Mucosa of stomach (tissue), 1 donor: ENCODE data around the gene JHY.

Experiments
- H3K27me3 ChIP-seq: one replicate; pipeline ENCODE4 v1.7.0; 2013; ENCODE audit warnings: mild to moderate bottlenecking, low read length; ENCODE audit not compliant: control insufficient read depth, insufficient read depth
- H3K36me3 ChIP-seq: one replicate; pipeline ENCODE4 v1.7.0; 2013; ENCODE audit warnings: low read length; ENCODE audit not compliant: control insufficient read depth, insufficient read depth
- H3K4me1 ChIP-seq: one replicate; pipeline ENCODE4 v1.7.0; 2013; ENCODE audit warnings: mild to moderate bottlenecking, low read length; ENCODE audit not compliant: control insufficient read depth, insufficient read depth
- H3K4me3 ChIP-seq: one replicate; pipeline ENCODE4 v1.7.0; 2013; ENCODE audit warnings: low read length
- H3K9ac ChIP-seq: one replicate; pipeline ENCODE4 v1.7.0; 2013; ENCODE audit warnings: mild to moderate bottlenecking, low read length, moderate library complexity
- H3K9me3 ChIP-seq: one replicate; pipeline ENCODE4 v1.7.0; 2013; ENCODE audit warnings: mild to moderate bottlenecking, low read length, moderate library complexity; ENCODE audit not compliant: control insufficient read depth
- donor health status: Pancreatic carcinoma.

The JHY gene

DNA sequence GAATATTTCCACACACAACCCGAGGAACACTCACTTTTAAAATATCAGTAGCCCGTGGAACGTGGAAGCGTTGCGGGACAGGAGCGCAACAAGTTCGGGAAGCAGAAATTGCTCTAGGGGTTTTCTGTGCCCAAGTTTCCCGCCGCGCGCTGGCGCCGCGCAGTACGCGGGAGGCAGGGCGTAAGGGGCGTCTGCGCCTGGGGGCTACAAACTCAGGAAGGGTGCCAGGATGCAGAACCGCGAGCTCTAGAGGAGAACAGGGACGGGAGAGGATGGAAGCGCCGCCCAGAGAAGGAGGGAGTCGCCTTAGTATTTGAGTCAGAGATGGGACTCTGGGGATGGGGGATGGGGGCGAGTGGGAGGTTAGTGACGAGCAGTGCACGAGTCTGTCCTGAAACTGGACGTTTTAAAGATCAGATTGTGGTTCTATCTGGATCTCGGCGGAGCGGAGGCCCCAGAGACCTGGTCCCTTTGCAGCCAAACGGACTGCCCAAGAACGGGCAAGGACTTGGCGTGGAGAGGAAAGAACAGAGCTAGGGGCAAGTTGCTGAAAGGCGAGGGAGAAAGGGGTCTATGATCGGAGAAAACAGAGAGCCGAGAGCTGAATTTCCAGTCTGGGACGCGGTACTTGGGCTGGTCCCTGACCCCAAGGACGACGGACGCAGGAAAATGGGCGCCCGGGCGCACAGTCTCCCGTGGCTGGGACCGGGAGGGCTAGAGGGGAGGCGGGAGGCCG, 94.3 kb downstream of the JHY start:
- Histone ChIP-seq H3K4me1 (no peaks in the 10 kb centered on the region), H3K27me3 (peaks cover 73% of the 10 kb centered on the region), H3K4me3 (no peak overlapping the region), H3K9me3 (no peaks in the 10 kb centered on the region), H3K36me3 (no peaks in the 10 kb centered on the region), H3K9ac (no peak overlapping the region)

DNA sequence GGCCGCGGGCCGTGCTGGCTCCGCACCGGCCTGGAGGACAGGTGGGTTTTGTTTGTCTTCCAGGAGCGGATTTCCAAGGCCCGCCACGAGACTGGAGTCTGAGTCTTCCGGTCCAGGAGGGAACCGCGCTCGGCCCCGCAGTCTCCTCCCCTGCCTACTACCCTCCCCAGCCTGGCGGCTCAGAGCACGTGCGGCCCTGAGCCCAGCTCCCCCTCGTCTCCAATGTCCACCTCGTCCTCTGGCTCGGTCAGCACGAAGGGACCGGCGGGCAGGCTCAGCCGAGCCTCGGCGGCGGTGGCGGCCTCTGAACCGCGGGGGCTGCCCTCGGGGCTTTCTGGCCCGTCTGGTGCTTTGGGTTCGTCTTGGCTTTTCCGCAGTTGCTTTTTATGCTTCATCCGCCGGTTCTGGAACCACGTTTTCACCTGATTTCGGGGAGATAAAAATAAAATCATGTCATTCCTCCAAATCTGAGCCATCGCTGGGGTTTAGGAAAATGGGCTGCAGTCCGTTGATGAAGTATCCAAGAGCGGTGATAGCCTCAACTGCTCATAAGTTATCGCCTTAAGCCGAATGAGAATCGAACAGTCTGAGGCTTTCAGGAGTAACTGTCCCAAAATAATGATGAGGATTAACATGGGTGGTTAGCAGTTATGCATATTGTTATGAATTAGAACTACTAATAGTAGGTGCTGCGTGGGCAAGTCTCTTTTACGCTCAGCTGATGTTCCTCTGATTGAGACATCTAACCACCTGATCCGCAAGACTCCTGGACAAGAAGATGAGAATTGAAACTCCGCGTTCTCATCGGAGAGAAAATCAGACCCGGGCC, 95.1 kb downstream of the JHY start:
- Histone ChIP-seq H3K9ac (no peak overlapping the region), H3K4me1 (no peaks in the 10 kb centered on the region), H3K36me3 (no peaks in the 10 kb centered on the region), H3K4me3 (no peak overlapping the region), H3K9me3 (no peaks in the 10 kb centered on the region), H3K27me3 (peaks cover 81% of the 10 kb centered on the region)

DNA sequence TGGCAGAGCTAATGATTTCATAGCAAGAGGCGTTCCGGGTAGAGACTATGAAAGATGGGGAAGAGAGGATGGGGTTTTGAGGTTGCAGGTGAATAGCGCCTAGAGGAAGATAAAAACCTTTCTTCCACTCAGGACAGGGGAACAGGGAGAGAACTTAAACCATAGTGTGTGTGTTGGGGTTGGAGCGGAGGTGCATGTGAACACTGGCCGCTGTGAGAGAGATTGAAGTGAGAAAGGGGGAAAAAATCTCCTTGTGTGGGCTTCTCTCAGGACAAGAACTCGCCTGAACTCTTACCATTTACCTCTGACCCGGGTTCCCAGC, 95.7 kb downstream of the JHY start:
- Histone ChIP-seq H3K4me3 (no peak overlapping the region), H3K9me3 (no peaks in the 10 kb centered on the region), H3K27me3 (peaks cover 87% of the 10 kb centered on the region), H3K9ac (no peak overlapping the region), H3K36me3 (no peaks in the 10 kb centered on the region), H3K4me1 (no peaks in the 10 kb centered on the region)

DNA sequence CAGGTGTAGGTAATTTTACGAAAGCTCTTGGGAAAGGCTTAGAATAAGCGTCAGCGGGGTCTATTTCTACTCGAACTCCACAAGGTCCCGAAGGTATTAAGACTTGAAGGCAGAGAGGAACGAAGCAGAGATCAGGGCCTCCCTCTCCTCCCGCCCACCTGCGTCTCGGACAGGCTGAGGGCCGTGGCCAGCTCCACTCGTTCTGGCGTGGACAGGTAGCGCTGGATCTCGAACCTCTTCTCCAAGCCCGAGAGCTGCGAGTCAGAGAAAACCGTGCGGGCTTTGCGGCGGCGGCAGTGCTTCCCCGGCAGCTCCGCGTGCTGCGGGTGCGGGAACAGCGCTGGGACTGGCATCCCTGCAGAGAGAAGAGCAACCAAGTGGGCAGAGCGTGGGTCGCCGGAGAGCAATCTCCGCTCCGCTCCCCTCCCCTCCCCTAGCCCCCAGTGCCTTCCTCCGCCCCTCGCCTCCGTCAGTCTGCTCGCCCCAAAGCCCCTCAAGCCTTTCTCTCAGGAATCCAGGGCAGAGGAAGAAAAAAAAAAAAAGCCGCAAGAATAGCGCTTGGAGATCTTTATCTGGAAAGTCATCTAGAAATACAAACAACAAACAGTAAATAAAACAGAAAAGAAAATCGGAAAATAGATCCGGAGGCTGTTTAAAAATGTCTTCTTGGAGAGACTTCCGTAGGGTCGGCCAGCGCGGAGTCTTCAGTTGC, 96.7 kb downstream of the JHY start:
- Histone ChIP-seq H3K36me3 (no peaks in the 10 kb centered on the region), H3K9me3 (no peaks in the 10 kb centered on the region), H3K9ac (no peak overlapping the region), H3K27me3 (peaks cover 96% of the 10 kb centered on the region), H3K4me3 (no peak overlapping the region), H3K4me1 (no peaks in the 10 kb centered on the region)

DNA sequence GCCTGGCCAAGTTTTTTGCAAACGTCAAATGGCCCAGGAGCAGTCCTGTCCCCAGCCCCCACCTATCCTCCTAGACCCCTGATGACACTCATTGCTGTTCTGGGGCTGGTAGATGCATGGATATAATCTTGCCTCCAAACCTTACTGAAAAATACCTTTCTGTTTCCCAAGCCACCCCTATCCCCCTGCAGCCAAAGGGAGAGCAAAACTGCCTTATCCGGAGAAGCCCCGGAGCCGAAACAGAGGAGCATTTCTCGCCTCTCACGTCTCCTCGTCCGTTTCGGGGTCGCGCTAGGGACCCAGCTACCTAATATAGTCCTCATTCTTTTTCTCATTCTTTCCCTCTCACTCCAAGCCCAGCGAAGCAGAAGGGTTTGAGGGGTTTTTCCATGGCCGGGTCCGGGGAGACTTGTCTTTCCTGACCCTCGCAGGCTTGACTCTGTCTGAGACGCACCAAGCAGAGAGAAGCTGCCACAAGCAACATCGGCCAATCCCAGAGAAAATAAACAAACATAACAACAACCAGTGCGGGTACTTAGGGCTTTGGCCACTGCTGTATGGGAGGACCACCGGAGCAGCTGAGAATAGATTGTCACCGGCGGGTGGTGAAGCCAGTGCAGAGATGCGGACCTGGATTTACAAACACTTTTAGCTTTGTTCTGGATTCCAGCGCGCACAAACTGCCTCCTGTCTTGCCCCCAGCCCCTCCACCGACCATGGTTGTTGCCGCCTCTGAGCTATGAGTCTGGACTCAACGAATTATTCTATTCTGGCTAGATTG, 97.4 kb downstream of the JHY start:
- Histone ChIP-seq H3K36me3 (no peaks in the 10 kb centered on the region), H3K27me3 (peaks cover 99% of the 10 kb centered on the region), H3K9me3 (no peaks in the 10 kb centered on the region), H3K4me3 (no peak overlapping the region), H3K9ac (no peak overlapping the region), H3K4me1 (no peaks in the 10 kb centered on the region)

DNA sequence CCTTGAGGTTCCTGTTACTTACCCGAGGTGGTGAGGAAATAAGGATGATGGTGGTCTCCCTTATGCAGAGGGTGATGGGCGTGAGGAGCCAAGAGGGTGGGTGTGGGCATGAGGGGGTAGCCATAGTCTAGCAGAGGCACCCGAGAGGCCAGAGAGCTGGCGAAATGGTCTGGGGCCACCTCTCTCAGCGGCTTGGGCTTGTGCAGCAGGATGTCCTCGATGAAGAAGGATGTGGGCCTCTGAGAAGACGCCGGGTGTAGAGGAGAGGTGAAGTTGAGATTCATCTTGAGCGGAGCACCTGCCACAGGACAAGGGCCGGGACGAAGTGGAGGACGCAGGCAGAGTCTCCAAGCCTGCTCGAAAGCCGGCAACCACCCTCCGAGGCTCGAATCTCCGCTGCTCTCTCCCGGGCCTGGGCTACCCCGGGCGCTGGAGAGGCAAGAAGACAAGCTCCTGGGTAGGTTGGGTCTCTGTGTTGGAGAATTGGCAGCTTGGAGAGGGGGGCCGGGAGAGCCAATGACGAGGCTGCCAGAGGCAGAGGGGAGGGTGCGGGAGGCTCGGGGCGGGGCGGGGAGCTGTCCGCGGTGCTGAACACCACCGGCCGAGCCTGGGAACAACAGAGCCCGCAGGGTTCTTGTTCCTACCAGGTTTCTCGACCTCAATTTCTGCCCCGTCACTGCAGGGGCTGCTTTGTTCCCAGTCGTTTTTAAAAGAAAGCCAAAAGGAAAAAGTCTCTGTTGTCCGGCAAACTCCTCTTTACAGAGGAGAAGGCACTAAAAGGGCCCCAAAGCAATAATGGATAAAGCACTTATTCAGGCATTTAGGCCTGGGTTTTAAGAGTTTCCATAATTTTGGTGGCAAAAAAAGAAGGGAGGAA, 99.1 kb downstream of the JHY start, which contains the start of gene BSX:
Gene BSX (minus strand): TSS at position 447 of the 877 bp plus-strand sequence. CDS start 163 bp downstream, at position 284.
- no peaks in the 10 kb centered on the region for H3K36me3 ChIP-seq
- H3K27me3 ChIP-seq, result peaks cover 98% of the 10 kb centered on the region
- H3K9ac ChIP-seq, result no peak within 1 kb of the TSS
- H3K9me3 ChIP-seq, result no peaks in the 10 kb centered on the region
- H3K4me3 ChIP-seq, result no peak within 1 kb of the TSS
- H3K4me1 ChIP-seq, result no peaks in the 10 kb centered on the region

DNA sequence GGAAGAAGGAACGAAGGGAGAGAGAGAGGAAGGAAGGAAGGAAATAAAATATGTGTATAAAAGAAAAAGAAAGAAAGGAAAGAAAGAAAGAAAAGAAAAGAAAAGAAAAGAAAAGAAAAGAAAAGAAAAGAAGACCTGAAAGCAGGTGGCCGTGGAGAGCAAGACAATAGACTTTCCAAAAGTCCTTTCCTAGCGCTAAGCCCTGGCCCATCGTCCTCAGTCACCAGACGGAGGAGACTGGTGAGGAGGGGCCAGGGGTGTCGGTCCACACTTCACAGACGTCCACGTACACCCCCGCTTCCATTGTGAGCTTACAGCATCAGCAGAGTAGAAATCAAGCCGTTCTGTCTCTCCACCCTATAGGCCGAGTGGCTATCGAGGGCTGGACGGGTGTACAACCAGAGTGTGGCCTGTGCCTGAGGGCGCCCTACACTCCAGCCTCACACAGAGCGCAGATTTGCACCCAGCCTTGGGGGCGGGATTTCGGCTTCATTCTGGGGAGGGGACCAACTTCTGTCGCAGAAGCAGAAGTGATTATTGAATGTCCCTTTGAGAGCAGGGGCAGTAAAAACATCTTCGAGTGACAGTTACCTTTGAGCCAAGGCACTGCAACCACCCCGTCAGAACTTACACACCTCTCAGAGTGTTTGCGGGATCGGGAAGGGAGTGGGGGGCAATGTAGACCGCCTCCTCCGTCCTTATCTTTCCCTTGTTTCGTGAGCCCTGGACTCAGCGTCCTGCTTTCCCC, 101.1 kb downstream of the JHY start:
- Histone ChIP-seq H3K9ac (no peak overlapping the region), H3K4me3 (no peak overlapping the region), H3K4me1 (no peaks in the 10 kb centered on the region), H3K36me3 (no peaks in the 10 kb centered on the region), H3K9me3 (no peaks in the 10 kb centered on the region), H3K27me3 (peaks cover 80% of the 10 kb centered on the region)

DNA sequence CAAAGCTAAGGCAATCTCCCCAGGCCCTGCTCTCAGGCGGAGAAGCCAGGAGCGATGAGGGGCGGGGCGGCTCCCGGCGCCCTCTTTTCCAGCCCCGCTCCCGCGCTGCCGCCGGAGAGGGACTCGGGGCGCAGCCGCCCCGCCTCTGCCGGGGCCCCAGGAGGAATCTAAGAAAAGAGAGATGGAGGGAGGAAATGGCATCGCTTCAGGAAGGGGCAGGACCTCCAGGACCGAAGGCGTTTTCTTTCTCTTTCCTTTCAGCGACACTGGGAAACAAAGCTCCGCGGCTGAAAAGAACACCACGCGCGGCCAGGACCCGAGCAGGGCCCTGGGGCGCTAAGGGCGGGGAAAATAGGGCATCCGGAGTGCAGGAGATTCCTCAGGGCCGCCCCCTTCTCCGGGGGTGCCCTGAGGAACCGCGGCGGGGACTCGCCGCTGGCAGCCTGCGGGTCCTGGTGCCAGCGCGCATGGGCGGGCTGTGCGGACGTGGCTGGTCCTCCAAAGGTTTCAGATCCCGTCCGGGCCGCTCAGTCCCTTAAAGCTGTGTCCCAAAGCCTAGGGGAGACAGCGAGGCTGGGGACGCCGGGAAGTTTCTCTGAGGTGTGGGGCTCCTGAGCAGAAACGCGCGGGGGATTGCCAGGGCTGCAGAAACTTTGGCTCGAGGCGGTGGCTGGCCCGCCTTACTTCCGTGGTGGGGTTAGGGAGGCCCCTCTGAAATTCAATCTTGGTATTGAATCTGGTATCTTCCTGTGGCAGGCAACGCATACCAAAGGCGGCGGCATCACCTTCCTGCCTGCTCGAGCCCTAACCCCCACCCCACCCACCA, 101.8 kb downstream of the JHY start:
- peaks cover 72% of the 10 kb centered on the region for H3K27me3 ChIP-seq
- no peaks in the 10 kb centered on the region for H3K4me1 ChIP-seq
- no peaks in the 10 kb centered on the region for H3K9me3 ChIP-seq
- H3K9ac ChIP-seq, result peak overlapping the region; percentile 36
- peak overlapping the region; percentile 15 for H3K4me3 ChIP-seq
- no peaks in the 10 kb centered on the region for H3K36me3 ChIP-seq

DNA sequence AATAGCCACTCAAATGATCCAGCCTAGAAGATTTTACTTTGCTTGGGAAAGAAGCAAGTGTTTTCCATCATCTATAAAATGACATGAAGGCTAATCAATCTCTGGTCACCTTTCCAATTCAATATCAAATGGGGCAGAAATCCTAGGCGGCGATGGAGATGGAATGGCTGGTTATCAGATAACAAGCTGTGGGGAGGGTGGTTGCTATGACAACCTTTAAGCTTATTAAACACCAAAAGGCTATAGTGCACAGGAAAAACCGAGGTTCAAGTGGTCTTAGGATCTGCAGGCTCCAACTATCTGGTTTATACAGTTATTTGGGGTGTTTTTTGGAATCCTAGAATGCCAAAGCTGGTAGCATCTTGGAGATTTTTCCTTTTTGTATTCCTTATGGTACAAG, 113.0 kb downstream of the JHY start:
- H3K27me3 ChIP-seq, result no peaks in the 10 kb centered on the region

DNA sequence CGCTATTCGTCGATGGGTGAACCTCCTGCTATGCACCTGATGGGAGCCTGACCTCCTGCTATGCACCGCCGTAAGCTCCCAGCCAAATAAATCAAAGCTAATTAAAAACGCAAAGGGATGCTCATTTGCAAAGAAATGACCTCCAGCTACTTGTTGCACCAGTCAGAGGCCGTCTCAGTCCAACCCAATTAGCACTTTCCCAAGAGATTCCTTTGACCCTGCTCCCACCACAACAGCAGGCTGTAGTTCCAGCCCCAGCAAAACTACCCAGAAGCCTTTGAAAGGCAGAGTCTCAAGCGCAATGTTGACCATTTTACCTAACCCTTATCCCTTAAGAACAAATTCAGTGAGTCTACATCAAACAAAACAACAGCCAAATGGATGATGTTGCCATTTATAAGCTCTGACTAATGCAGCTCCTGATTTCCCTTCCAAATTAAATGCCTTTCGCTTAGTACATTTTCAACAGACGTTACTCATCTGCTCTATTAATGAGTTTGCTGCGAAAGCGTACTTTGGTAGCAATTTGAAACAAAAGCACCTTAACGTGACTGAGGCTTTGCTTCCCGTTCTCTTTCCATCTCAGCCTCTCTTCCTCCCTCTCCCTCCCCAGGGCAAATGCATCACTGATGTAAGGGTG, 116.3 kb downstream of the JHY start:
- Histone ChIP-seq H3K4me3 (no peak overlapping the region), H3K9ac (no peak overlapping the region), H3K4me1 (no peaks in the 10 kb centered on the region), H3K9me3 (no peaks in the 10 kb centered on the region), H3K36me3 (no peaks in the 10 kb centered on the region), H3K27me3 (peaks cover 4% of the 10 kb centered on the region)

More for the DNA sequence above, 113.0 kb downstream of the JHY start:
- no peaks in the 10 kb centered on the region for H3K9me3 ChIP-seq
- H3K36me3 ChIP-seq, result no peaks in the 10 kb centered on the region
- H3K9ac ChIP-seq, result no peak overlapping the region
- no peak overlapping the region for H3K4me3 ChIP-seq
- no peaks in the 10 kb centered on the region for H3K4me1 ChIP-seq
